Fibroblast of skin of back (primary cell): ENCODE results near the gene VEZT.

Experiments
- DNase-seq: peaks from one replicate; pipeline ENCODE4 v3.0.0-alpha.2; 2013

The VEZT gene

DNA sequence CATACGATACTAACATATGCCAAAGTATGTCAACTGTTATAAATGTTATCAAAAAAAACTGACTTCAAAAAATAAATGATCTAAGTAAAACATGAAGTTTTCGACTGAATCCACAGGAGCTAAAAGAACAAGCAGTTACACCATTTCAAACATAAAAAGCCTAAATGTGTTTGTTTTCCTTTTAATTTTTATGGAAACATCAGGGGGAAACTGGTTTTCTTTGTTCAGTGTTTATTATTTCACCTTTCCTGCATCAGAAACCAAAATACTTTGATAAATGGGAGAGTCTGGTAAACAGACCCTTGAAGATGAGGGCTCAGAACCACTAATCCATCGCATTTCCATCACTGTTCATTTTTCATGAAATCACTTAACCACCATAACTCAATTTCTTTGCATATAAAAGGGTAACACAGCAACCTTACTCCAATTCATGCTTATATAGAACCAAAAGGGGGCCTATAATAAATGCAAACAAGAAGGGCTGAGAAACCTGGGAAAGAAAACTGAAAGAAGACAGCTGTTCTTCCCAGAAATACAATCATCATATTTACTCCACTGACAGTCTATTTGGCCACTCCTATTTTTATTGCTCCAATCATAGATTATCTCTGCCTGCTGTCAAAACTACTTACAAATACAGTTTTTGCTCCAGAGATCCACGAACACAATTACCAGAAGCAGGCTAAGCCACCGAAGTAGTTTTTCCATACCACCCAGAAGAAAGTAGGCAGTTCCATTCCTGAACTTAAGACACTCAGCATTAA, 17.3 kb upstream of the VEZT start:
- DNase-seq, result no peak

DNA sequence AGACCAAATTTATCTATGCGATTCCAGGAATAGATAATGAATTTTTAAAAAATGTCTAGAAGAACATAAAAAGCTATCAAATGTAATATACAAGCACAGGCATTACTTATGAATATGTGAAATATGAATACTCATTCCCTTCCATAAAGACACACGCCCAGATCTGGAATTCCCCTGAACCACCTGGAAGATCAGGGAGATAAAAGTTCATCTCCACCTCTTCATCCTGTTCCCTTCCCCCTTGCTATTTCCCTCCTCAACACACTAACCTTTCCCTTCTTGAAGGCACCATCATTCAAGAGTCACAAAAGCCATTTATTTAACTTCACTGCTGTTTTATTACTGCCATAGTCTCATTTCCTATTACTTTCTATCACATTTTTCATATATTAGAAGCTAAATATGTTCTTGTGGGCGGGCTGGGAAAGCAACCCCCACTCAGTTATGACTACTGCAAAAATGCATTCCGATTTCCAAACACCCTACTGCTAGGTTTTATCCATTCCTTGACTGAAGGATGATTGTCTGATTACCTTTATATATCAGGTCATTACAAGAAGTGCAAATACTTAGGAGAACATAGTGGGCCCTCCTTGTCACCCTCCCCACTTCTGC, 16.4 kb upstream of the VEZT start:
- DNase-seq, result peak; percentile 56

DNA sequence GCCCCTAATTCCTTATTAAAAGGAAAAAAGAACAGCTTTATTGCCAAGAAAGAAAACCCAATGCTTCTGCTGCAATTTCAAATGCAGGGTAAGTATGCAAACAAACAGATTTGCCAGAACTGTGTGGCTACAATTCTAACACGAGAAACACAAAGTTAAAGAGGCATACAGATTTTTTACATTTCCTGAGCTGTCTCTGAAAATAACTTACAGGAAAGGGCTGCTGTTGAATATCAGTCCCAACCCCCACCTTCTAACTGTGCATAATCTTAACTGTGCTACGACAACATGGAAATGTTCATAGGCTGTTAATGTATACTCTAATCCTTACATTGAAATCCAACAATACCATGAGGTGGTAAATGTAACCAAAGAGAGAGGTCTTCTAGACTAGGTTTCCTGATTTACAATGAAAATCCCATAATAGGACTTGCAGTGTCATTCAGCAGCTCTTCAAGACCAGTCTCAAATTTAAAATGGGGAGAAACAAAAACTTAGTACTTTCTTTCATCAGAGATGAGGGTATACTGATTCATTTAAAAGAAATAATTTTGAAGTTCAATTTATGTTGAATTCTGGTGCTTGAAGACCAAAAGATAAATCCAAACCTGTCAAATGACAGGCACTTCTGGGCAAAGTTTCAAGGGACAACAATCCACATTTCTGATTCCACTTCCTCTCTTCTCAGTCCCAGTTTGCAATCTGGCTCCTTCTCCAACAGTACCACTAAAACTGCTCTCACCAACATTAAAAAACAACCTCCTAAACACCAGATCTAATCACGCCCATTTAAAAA, 14.7 kb upstream of the VEZT start:
- DNase-seq, result no peak

- no peak for DNase-seq
Measured at GRCh38 chr12:95203487-95204030, 14.0 kb upstream of the VEZT start.

DNA sequence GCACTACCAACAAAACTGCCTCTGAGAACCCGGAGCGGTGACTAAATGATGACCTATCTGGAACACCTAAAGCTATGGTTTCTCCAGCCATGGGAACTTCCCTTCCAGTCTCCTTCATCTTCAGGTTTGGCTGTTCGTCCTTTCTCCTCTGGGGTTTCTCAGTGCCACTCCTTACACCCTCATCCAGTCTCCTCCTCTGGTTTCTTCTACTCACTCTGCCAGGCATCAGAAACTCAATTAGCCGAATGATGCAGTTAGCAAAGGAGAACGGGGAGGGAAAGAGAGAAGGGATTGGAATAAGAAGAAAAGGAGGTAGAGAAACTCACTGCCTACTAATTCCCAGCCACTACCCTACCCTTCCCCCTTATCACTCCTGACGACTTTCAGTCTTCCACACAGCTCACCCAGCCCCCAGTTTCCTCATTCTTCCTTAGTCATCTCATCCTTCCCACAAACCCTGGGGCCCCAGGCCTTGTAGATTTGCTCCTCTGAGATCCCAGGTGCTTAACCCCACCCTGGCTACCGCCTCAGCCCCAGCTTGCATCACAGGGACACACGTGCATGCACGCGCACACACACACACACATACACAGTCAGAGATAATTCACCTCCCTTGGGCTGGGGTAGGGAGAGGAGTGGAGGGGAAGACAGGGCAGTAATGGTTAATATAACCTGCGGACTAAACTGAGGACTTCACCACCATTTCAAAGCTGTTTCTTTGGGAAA, 13.3 kb upstream of the VEZT start:
- DNase-seq, result peak; percentile 89

- no peak for DNase-seq
Measured at GRCh38 chr12:95205016-95205624, 12.5 kb upstream of the VEZT start.

DNA sequence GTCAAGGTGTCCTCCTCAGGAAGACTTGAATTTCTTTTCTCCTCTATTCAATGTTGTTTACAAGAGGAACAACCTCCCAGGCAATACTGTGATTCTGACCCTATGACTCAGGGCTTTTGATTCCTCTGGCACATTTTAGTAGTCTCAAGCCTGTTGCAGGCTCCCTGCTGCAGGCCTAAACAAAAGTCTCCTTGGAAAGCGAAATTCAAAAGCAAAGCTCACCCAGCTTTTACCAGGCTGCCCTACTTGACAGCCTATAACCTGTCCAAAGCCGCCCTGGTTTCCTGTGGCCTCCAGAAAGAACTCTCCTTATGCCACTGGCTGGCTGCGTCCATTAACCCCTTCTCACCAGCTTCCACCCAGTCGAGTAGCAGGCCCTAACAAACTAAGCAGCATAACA, 11.9 kb upstream of the VEZT start:
- peak; percentile 77 for DNase-seq

DNA sequence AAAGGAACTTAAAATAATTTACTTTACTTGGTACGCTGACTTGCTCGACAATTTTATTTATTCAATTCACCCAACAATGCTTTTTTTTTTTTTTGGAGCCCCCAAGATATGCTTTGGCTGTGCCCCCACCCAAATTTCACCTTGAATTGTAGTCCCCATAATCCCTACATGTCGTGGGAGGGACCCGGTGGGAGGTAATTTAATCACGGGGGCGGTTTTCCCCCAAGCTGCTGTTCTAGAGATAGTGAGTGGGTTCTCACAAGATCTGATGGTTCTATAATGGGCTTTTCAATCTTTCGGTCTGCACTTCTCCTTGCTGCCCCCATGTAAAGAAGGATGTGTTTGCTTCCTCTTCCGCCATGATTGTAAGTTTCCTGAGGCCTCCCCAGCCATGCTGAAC, 10.7 kb upstream of the VEZT start:
- DNase-seq, result no peak

DNA sequence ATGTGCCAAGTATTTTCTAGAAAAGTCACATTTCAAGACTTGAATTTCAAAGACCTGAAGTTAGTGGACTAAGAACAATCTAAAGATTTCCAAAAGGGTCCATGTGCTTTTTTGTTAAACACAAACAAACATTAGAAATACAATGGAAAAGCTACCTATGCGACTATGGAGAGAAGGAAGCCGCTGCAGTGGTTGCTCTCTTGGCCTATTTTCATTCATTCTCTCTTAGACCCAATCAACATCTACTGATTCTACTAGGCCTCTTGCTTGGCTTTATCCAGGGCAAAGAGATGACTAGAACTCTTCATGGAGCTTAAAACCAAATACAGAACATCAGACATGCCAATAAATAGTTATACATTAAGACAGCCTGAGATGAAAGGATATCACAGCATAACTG, 10.2 kb upstream of the VEZT start:
- DNase-seq, result no peak

DNA sequence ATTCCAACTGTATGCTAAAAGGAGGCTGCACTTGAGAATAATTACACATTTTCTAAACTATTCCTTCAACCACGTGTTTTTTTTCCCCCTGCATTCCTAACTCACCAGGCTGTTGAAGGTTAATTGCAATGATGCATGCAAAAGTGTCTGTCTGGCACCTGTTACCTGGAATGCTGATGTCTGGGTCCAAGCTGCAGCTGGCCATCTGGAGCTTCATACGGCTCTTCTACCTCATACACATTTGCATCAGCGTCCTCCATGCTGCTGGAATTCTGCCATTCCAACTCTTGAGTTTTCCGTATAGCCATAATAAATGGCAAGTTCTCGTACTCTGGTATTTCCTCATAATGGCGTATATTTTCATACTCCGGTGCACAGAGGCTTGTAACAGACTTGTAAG, 8.9 kb upstream of the VEZT start:
- DNase-seq, result no peak

DNA sequence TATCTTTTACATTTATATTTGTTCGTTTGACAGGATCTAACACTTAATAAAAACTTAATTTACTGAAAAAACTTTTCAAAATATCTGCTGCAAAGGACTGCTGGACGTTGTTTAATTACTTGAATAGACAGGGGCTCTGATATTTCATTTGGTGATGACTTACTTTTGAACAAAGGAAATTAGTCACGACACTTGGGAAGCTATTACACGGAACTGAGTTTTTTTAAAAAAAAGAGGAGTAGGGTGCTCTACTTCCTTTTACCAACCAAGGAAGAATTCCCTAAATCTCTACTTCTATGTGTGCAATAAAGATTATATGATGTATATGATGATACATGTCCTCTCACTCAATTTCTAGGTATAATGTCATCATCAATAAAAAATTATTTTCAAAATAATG, 5.0 kb upstream of the VEZT start:
- no peak for DNase-seq

GRCh38 chr12:95213119-95213518, 4.5 kb upstream of the VEZT start:
- DNase-seq, result no peak

GRCh38 chr12:95213928-95214327, 3.7 kb upstream of the VEZT start:
- DNase-seq, result no peak

GRCh38 chr12:95214466-95214865, 3.1 kb upstream of the VEZT start:
- DNase-seq, result no peak

GRCh38 chr12:95215949-95216348, 1.7 kb upstream of the VEZT start:
- DNase-seq, result peak; percentile 64

DNA sequence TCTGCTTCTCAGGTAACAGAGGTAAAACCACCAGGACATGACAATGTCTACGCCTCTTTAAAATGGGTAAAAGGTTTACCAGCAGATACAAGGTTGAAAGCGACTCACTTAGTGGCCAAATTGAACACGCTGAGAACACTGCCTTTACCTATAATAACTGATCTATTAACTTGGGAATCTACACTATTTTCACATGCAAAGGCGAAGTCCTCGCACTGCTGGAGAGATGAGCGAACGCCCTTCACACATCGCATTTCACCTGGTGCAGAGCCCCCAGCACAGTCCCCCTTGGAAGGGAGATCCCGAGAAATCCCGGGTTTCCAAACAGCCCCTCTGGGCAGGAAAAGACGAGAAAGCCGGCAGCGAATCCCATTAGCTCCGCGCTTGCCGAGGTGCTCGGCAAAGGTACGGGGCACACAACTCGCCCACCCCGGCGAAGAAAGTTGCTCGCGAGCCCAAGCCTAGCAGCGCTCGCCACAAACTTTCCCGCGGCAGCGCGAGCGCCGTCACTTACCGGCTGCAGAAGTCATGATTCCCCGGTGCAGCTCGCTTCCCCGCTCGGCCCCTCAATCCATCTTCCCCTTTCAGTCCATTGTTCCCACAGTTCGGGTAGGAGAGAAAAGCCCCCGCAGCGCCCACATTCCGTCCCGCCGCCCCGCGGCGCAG, 763 bp upstream of the VEZT start:
- DNase-seq, result no peak

GRCh38 chr12:95218150-95219133, 835 bp downstream of the VEZT start:
- DNase-seq, result peak; percentile 76

DNA sequence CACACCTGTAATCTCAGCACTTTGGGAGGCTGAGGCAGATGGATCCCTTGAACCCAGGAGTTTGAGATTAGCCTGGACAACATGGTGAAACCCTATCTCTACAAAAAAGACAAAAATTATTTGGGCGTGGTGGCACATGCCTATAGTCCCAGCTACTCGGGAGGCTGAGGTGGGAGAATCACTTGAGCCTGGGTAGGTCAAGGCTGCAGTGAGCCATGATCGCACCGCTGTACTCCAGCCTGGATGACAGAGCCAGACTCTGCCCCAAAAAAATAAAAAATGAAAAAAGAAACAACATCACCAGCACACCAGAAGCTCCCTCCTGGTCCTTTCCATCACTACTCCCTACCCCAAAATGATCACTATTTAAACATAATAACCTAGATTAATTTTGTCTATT, 2.6 kb downstream of the VEZT start:
- DNase-seq, result no peak

DNA sequence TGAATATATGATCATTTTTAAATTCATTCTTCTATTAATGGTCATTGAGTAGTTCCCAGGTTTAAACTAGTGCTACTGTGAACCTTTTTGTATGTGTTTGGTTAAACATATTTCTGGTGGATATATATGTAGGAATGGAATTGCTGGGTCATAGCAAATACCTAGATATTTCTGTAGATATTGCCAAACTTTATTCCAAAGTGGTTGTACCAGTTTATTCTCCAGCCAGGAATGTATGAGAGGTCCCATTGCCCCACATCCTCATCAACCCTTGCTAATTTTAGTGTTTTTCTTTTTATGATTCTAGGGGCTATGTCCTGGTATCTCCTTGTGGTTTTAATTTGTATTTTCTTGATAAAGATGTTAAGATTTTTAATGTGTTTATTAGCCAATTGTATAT, 3.1 kb downstream of the VEZT start:
- DNase-seq, result no peak
